Osteocyte (in vitro differentiated cells): ENCODE results near the gene MAP7. TPM values are rescaled to one million over a fixed set of nuclear protein-coding genes. Genes with fewer than 3 reads are reported as not detected.

ENCODE experiments used
- DNase-seq: peaks from one replicate; pipeline ENCODE4 v3.0.0; 2021; ENCODE audit warnings: mixed read lengths; ENCODE audit not compliant: unreplicated experiment; ENCODE audit errors: extremely low spot score
- H3K27ac Mint-ChIP-seq: one replicate; pipeline ENCODE4 v1.8.0; 2021; ENCODE audit warnings: mild to moderate bottlenecking, mixed read lengths; ENCODE audit not compliant: unreplicated experiment
- H3K27me3 Mint-ChIP-seq: one replicate; pipeline ENCODE4 v1.8.0; 2021; ENCODE audit warnings: mixed read lengths; ENCODE audit not compliant: unreplicated experiment
- H3K36me3 Mint-ChIP-seq: one replicate; pipeline ENCODE4 v1.8.0; 2021; ENCODE audit warnings: mixed read lengths; ENCODE audit not compliant: unreplicated experiment
- H3K4me1 Mint-ChIP-seq: one replicate; pipeline ENCODE4 v1.8.0; 2021; ENCODE audit warnings: mixed read lengths; ENCODE audit not compliant: unreplicated experiment
- H3K4me3 Mint-ChIP-seq: one replicate; pipeline ENCODE4 v1.8.0; 2021; ENCODE audit warnings: mild to moderate bottlenecking, moderate library complexity, mixed read lengths; ENCODE audit not compliant: unreplicated experiment
- H3K9me3 Mint-ChIP-seq: one replicate; pipeline ENCODE4 v1.8.0; 2021; ENCODE audit warnings: mixed read lengths; ENCODE audit not compliant: unreplicated experiment
- total RNA-seq: library from RNA; stranded (reverse); gene quantifications from 2 replicates; pipeline ENCODE4 v1.2.1, GENCODE V29; 2021
- TF ChIP-seq, protein P1 (sequence below): fragments of 200-600 bp; sonication (generic); IDR thresholded peaks from 2 replicates; pipeline ENCODE4 v1.5.0; 2021; ENCODE audit warnings: antibody characterized with exemption, mild to moderate bottlenecking, moderate library complexity

Gene MAP7
- total RNA-seq, 1 donor from 2014 or later = 0.38 TPM

DNA sequence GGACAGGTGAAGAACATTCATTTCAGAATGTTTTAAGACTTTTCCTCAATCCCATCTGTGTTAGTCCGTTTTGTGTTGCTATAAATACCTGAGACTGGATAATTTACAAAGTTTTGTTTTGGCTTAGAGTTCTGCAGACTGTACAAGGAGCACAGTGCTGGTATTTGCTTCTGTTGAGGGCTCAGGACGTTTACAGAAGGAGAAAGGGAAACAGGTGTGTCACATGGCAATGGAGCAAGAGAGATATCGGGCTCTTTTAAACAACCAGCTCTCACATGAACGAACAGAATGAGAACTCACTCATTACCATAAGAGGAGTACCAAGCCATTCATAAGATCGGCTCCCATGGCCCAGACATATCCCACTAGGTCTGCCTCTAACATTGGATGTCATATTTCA, 16.7 kb downstream of the MAP7 start:
- no peaks in the 10 kb centered on the region for H3K9me3 Mint-ChIP-seq
- H3K27ac Mint-ChIP-seq = no peak overlapping the region
- no peak overlapping the region for H3K4me3 Mint-ChIP-seq
- TF ChIP-seq, protein P1, sequence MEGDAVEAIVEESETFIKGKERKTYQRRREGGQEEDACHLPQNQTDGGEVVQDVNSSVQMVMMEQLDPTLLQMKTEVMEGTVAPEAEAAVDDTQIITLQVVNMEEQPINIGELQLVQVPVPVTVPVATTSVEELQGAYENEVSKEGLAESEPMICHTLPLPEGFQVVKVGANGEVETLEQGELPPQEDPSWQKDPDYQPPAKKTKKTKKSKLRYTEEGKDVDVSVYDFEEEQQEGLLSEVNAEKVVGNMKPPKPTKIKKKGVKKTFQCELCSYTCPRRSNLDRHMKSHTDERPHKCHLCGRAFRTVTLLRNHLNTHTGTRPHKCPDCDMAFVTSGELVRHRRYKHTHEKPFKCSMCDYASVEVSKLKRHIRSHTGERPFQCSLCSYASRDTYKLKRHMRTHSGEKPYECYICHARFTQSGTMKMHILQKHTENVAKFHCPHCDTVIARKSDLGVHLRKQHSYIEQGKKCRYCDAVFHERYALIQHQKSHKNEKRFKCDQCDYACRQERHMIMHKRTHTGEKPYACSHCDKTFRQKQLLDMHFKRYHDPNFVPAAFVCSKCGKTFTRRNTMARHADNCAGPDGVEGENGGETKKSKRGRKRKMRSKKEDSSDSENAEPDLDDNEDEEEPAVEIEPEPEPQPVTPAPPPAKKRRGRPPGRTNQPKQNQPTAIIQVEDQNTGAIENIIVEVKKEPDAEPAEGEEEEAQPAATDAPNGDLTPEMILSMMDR = no peak
- H3K36me3 Mint-ChIP-seq = no peaks in the 10 kb centered on the region
- peaks cover 36% of the 10 kb centered on the region for H3K27me3 Mint-ChIP-seq
- no peaks in the 10 kb centered on the region for H3K4me1 Mint-ChIP-seq
- DNase-seq = no peak

DNA sequence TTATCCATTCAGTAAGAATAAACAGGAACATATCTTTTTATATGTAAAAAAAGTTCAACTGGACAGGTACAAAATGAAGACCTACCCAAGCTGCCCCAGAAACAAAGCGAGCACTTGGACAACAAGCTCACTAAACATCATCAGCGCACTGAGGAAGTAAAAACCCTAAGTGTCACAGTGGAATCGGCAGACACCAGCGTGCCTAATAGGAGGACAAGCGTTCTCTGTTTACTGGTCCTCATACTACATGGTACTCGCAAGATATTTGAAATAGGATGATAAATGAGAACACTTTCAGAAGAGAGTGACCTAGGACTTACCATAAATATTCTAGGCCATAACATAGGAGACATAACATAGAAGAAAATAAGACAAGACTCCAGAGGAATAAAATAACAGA, 18.2 kb downstream of the MAP7 start:
- Mint-ChIP-seq H3K27ac (no peak overlapping the region), H3K36me3 (no peaks in the 10 kb centered on the region), H3K4me3 (no peak overlapping the region), H3K4me1 (no peaks in the 10 kb centered on the region), H3K9me3 (no peaks in the 10 kb centered on the region), H3K27me3 (peaks cover 40% of the 10 kb centered on the region)
- TF ChIP-seq, protein P1 = no peak
- DNase-seq = no peak

DNA sequence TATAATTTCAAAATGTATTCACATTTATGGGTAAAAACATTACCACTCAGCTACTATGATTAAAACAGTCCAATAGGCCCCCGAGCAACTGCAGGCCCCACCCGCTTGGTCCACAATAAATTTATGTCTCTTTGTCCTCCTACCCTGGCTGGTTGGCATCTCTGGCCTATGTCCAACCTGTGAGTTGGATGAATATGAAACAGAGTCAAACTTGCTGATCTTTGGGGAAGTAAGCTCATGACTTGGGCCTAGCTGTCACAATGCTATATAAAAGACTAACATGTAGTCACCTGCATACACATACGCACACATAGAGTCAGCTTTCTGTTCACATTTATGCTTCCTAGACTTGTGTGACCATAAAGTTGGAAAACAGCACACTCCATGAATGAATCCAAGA, 20.5 kb downstream of the MAP7 start:
- no peaks in the 10 kb centered on the region for H3K36me3 Mint-ChIP-seq
- peaks cover 51% of the 10 kb centered on the region for H3K27me3 Mint-ChIP-seq
- TF ChIP-seq, protein P1 = no peak
- no peak overlapping the region for H3K4me3 Mint-ChIP-seq
- DNase-seq = no peak
- no peak overlapping the region for H3K27ac Mint-ChIP-seq
- H3K9me3 Mint-ChIP-seq = no peaks in the 10 kb centered on the region
- peaks cover 6% of the 10 kb centered on the region for H3K4me1 Mint-ChIP-seq

DNA sequence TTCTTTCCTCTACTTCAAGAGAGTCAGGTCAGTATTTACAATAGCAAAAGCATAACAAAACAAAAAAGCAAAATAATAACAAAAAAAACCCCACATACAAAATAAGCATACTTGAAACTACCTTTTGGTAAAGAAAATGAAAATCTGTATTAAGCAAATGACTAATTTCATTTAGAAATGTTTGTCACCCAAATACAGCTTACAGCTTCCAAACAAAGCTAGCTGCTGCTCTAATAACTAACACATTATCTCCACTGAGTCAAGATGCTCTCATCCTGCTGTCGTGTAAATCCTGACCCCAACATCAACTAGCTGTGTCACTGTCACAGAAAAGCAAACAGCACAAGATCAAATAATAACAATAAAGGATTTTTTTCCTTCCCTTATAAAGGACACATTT, 21.7 kb downstream of the MAP7 start:
- Mint-ChIP-seq H3K9me3 (no peaks in the 10 kb centered on the region), H3K27ac (no peak overlapping the region), H3K27me3 (peaks cover 51% of the 10 kb centered on the region), H3K4me1 (peaks cover 6% of the 10 kb centered on the region), H3K36me3 (no peaks in the 10 kb centered on the region), H3K4me3 (no peak overlapping the region)
- TF ChIP-seq, protein P1 = no peak
- DNase-seq = no peak

DNA sequence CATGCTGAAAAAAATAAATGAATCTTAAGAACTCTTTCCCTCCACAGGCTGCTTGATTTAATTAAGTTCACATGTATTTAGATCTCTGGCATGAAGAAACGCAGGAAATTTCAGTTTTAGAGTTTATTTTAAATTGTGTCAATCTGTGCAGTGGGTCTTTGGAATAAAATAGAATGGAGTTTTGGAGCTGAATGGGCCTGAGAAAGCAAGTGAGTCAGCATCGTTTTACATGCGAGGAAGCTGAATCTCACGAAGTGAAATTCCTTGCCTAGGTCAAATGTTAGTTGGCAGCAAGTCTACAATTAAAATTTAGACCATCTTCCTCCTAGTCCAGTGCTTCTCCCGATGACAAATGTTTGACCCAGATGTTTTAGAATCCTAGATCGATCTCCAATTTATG, 22.4 kb downstream of the MAP7 start:
- Mint-ChIP-seq H3K4me1 (peaks cover 6% of the 10 kb centered on the region), H3K36me3 (no peaks in the 10 kb centered on the region), H3K4me3 (no peak overlapping the region), H3K9me3 (no peaks in the 10 kb centered on the region), H3K27ac (no peak overlapping the region), H3K27me3 (peaks cover 46% of the 10 kb centered on the region)
- no peak for DNase-seq
- TF ChIP-seq, protein P1 = no peak
